ENCODE results near the gene STAB2.

Gene STAB2

DNA sequence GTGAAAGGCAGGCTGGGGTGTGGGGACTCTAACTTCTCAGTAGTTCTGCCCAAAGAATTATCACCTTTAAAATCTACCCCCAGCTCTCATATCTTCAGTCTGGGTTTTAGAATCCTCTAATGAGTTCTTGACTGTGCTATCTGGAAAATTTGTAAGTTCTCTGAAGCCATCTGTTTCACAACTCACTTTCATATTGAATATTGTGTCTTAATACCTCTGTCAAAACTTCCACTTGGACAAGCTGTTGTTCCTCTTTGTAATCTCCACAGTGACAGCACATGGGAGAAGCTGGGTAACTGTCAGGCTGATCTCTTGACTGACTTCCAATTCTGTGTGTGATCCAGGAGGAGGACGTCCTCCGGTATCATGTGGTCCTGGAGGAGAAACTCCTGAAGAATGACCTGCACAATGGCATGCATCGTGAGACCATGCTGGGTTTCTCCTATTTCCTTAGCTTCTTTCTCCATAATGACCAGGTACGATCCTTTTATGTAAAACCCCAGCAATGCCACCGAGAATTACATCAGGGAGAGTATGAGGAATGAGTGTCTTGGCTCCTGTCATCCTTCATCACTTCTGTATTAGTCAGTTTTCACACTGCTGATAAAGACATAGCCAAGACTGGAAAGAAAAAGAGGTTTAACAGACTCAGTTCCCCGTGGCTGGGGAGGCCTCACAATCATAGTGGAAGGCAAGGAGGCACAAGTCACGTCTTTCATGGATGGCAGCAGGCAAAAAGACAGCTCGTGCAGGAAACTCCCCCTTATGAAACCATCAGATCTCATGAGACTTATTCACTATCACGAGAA is 111.9 kb downstream of the STAB2 start:
- TF ChIP-seq, protein P1, sequence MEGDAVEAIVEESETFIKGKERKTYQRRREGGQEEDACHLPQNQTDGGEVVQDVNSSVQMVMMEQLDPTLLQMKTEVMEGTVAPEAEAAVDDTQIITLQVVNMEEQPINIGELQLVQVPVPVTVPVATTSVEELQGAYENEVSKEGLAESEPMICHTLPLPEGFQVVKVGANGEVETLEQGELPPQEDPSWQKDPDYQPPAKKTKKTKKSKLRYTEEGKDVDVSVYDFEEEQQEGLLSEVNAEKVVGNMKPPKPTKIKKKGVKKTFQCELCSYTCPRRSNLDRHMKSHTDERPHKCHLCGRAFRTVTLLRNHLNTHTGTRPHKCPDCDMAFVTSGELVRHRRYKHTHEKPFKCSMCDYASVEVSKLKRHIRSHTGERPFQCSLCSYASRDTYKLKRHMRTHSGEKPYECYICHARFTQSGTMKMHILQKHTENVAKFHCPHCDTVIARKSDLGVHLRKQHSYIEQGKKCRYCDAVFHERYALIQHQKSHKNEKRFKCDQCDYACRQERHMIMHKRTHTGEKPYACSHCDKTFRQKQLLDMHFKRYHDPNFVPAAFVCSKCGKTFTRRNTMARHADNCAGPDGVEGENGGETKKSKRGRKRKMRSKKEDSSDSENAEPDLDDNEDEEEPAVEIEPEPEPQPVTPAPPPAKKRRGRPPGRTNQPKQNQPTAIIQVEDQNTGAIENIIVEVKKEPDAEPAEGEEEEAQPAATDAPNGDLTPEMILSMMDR (IDR thresholded peaks at IDR 0.05): no peak

DNA sequence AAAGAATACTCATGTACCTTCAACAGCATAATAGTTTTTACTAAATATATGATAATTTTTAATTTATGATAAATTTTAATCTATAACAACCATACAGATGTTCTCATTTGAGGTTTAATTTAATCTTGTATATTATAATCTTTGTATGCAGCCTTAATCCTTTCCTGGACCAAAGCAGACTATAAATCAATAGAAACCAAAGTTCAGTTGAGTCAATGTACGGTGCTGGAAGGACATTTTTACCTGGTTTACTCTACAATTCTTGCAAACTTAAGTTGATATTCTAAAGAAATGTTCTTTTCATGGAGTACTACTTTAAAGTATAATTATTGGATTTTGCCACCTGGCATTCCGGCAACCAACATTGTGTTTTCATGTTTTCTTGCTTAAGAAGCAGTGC is 118.0 kb downstream of the STAB2 start:
- TF ChIP-seq, protein P1 (IDR thresholded peaks at IDR 0.05): no peak

DNA sequence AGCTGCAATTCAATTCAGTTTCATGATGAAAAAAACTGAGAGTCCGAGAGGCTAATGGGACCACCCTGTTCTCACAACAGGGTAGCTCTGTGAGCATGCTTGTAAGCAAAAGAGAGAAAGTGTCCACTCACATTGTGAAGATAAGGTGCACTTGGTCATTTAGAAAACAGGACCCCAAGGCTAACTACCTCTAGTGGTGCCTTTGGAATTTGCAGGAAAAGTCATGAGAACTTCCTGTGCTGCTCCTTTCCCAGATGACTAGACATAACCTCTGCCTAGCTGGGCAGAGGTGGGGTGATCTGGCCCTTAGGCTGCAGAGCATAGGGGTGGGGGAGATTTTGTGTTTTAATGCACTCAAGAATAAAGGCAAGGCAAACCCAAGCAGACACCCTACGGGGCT is 118.9 kb downstream of the STAB2 start:
- TF ChIP-seq, protein P1 (IDR thresholded peaks at IDR 0.05): peak; percentile 18; the same call in 1 of the 2 replicates

DNA sequence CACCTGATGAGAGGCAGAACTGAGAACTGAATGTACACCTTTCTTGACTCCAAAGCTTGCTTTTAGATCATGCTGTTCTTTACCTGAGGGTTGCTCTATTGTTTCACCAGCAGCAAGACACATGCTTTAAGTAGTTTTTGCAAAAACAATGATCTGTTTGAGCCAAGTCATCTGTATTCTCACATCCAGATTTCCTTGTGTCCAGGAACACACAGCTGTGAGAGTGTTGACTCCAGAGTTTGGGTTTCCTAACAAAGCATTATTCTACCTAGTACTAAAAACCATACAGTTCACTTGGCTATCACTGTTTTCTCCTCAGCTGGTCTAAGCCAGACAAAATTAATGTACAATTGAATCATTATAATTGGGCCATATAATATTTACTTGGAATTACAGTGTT is 120.4 kb downstream of the STAB2 start:
- TF ChIP-seq, protein P1 (IDR thresholded peaks at IDR 0.05): no peak

DNA sequence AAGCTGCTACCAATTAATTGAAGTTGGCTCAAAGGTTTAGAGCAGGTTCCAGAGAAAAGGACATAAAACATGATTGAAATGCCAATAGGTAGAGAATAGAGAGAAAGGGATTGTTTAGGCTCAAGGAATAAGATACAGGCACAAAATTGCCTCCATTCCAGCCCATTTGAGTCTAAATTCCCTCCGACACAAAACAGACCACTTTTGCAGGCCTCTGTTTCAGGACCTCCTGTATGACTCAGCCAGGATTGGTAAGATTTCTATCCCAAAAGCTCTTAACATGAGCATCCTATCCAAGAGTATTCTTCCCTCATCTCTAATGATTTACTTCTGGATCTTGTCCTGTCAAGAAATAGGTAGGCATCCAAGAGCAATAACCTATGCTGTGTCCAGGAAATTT is 123.5 kb downstream of the STAB2 start:
- TF ChIP-seq, protein P1 (IDR thresholded peaks at IDR 0.05): no peak

DNA sequence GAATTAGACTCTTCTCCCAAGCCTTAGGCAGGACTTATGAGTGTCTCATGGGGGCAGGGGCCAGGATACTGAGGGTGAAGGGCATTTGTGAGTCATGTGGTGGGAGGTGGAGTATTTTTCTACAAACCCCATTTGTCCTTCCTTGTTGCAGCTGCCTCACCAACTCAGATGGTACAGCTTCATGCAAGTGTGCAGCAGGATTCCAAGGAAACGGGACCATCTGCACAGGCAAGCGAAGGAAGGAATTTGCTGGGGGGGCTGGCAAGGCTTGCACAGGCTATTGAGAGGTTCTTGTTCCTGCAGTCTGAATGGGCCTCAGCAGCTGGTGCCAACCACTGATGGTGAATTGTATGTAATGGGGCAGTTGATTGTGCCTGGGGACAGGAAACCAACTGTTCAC is 125.1 kb downstream of the STAB2 start:
- TF ChIP-seq, protein P1 (IDR thresholded peaks at IDR 0.05): no peak

DNA sequence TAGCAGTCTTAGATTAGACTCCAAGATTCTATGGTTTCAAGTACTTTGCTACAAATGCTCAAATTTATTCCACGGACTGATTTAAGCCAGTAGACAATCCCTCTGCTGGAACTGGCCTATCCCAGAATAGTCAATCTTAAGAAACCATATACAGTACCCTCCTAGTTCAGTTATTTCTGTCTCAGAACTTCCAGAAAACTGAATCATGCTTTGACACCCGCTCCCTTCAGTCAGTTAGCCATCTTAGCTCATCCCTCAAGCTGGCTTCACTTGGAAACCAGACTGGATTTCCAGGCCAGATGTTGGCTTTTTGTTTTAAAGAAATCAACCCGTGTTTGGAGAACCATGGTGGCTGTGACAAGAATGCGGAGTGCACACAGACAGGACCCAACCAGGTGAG is 128.4 kb downstream of the STAB2 start:
- TF ChIP-seq, protein P1 (IDR thresholded peaks at IDR 0.05): no peak

Measured in LNCAP (cell line).